GM23248 (cell line): ENCODE results near the gene THOC5.
"Not testable (repeated sequence)": the region's sequence is repeated elsewhere in the genome, so short reads cannot be mapped to it uniquely, and the experiment has no call there.

Experiments
- EZH2 ChIP-seq: fragments of 200-600 bp; sonication (generic); IDR thresholded peaks from 2 replicates; pipeline ENCODE4 v1.6.1; 2018; ENCODE audit warnings: antibody characterized with exemption, mild to moderate bottlenecking; ENCODE audit not compliant: insufficient read depth, poor library complexity, severe bottlenecking
- EZH2phosphoT487 ChIP-seq: fragments of 200-600 bp; sonication (generic); IDR thresholded peaks from 2 replicates; pipeline ENCODE4 v1.6.1; 2018; ENCODE audit warnings: antibody characterized with exemption, moderate library complexity, mild to moderate bottlenecking, low read depth; ENCODE audit not compliant: insufficient read depth

- not testable (repeated sequence) for TF ChIP-seq EZH2, EZH2phosphoT487
These were observed 1.2 kb downstream of the THOC5 start for GRCh38 chr22:29552357-29552756.
